Psoas muscle (tissue), 8 donors: ENCODE data around the gene SMCO4. TPM values are rescaled to one million over a fixed set of nuclear protein-coding genes. Genes with fewer than 3 reads are reported as not detected.

ENCODE experiments used
- ATAC-seq, 4 donors: fragments of 200-7000 bp; cut with Tn5 transposase; one replicate each; pipeline ENCODE4 v1.9.1; 2020; ENCODE audit warnings: moderate library complexity in 3 of 4, mild to moderate bottlenecking in 2 of 4
- DNase-seq, 2 donors: peaks; one replicate each; pipeline ENCODE4 v3.0.0-alpha.2; 2020
- H3K27ac ChIP-seq: fragments of 200-600 bp; one replicate; pipeline ENCODE4 v1.8.0; 2022
- H3K27me3 ChIP-seq, 3 donors: fragments of 200-600 bp in 1 of 3; one replicate each; pipeline versions ENCODE4 v1.6.1 to v1.8.0; 2013 to 2022; ENCODE audit warnings: low read length in 2 of 3, mild to moderate bottlenecking in 2 of 3, moderate library complexity in 1 of 3; ENCODE audit not compliant: insufficient read depth in 3 of 3
- H3K36me3 ChIP-seq, 2 donors: fragments of 200-600 bp in 1 of 2; one replicate each; pipeline versions ENCODE4 v1.6.1 to v1.8.0; 2013 to 2022; ENCODE audit warnings: low read depth in 1 of 2, mild to moderate bottlenecking in 1 of 2, moderate library complexity in 1 of 2; ENCODE audit not compliant: insufficient read depth in 1 of 2
- H3K4me1 ChIP-seq: fragments of 200-600 bp; one replicate; pipeline ENCODE4 v1.8.0; 2022
- H3K4me3 ChIP-seq: fragments of 200-600 bp; one replicate; pipeline ENCODE4 v1.8.0; 2022; ENCODE audit warnings: mild to moderate bottlenecking
- H3K9me3 ChIP-seq: fragments of 200-600 bp; one replicate; pipeline ENCODE4 v1.8.0; 2022
- WGBS, 3 donors: extraction: QIAGEN DNeasy Blood & Tissue Kit; methylation state at CpG; one replicate each; pipeline versions ENCODE4 v1.1.6 to v1.1.7; 2013; 5-methylcytosine and 5-hydroxymethylcytosine counted together
- intact Hi-C, 2 donors: fragments of 100-400 bp; cut with DNase I; formaldehyde crosslinking; loops; one replicate each; pipeline versions ENCODE4 v1.11.0 to v1.14.2; 2022
- polyA plus RNA-seq, 3 donors: library from polyadenylated mRNA; stranded (reverse); fragments of 200-250 nt; gene quantifications; one replicate each; pipeline ENCODE4 v1.2.3, GENCODE V29; 2013
- total RNA-seq, 4 donors: library from RNA; stranded (reverse); fragmentation: NEBNext Ultra II Directional in 2 of 4; extraction: Animal tissue kit (Norgen Biotek cat#: 25700) in 2 of 4; gene quantifications; one replicate each; pipeline versions ENCODE4 v1.2.1 to v1.2.4, GENCODE V29; 2021 to 2023
- TF ChIP-seq, protein P1 (sequence below): fragments of 200-600 bp; IDR thresholded peaks from one replicate; pipeline ENCODE4 v1.8.0; 2022; ENCODE audit warnings: antibody characterized with exemption
- donor health status: healthy with polysubstance abuse.
- donor health status: DM: no; HTN: no; CAD: no; lungs with moderate emphysema.
- donor health status: Bipolar disorder and iron deficiency.
- donor health status: healthy.
- donor health status: DM: yes; HTN: yes; CAD: no.
- donor health status: DM: no; HTN: no; CAD: no.
- donor health status: DM: no; HTN: no; CAD: no.
- donor health status: DM: yes; HTN: yes; CAD: no.

SMCO4 gene
- total and polyA plus RNA-seq, 7 donors = 3.5 to 21.8 (median 8.6) TPM

GRCh38 chr11:93563857-93564256 lies 20.7 kb upstream of the SMCO4 start:
- DNase-seq = no peak
- ATAC-seq = no peak
- H3K27ac ChIP-seq = no peak overlapping the region
- H3K27me3 ChIP-seq = no peaks in the 10 kb centered on the region
- no peaks in the 10 kb centered on the region for H3K9me3 ChIP-seq
- TF ChIP-seq, protein P1, sequence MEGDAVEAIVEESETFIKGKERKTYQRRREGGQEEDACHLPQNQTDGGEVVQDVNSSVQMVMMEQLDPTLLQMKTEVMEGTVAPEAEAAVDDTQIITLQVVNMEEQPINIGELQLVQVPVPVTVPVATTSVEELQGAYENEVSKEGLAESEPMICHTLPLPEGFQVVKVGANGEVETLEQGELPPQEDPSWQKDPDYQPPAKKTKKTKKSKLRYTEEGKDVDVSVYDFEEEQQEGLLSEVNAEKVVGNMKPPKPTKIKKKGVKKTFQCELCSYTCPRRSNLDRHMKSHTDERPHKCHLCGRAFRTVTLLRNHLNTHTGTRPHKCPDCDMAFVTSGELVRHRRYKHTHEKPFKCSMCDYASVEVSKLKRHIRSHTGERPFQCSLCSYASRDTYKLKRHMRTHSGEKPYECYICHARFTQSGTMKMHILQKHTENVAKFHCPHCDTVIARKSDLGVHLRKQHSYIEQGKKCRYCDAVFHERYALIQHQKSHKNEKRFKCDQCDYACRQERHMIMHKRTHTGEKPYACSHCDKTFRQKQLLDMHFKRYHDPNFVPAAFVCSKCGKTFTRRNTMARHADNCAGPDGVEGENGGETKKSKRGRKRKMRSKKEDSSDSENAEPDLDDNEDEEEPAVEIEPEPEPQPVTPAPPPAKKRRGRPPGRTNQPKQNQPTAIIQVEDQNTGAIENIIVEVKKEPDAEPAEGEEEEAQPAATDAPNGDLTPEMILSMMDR = no peak
- H3K36me3 ChIP-seq = no peaks in the 10 kb centered on the region
- H3K4me3 ChIP-seq = no peak overlapping the region
- H3K4me1 ChIP-seq = peaks cover 21% of the 10 kb centered on the region
- intact Hi-C loops = no loop called here

DNA sequence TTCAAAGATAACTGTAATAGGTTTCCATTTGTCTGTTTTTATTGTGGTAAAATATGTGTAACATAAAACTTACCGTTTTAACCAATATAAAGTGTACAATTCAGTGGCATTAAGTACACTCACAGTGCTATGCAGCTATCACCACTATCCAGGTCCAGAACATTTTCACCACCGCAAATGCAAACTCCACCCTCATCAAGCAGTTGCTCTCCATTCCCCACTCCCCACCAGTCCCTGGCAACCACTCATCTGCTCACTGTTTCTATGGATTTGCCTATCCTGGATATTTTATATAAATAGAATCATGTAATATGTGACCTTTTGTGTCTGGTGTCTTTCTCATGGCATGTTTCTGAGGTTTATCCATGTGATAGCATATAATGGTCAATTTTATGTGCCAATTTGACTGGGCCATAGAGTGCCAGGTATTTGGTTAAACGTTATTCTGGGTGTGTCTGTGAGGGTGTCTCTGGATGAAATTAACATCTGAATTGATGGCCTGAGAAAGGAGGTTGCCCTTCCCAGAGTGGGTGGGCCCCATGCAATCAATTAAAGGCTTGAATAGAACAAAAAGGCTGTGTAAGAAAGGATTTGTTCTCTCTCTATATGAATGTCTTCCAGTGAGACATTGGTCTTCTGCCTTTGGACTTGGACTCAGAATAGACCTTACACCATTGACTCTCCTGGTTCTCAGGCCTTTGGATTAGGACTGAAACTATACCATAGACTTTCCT lies 17.2 kb upstream of the SMCO4 start:
- 53 to 62% (median 60%) methylated on average over 3 of the region's 3 CpGs for WGBS, 3 donors

DNA sequence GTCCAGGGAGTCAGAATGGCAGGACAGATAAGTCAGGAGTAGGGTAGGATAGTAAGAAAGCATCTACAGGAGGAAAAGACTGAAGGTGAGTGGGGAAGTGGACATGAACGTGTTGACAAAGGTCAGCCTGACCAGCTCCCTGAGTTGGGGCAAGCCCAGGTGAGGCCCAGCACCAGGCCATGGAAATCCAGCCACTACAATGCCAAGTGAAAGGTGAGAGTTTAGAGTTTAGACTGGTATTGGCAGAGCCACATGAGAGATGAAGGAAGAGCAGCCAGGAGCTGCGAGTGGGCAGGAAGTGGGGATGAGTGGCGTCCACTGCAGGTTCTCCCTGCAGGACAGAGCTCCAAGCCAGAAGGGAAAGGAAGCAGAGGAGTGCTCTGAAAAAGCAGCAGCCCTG lies 16.5 kb upstream of the SMCO4 start:
- no peak for ATAC-seq
- 27 to 31% (median 30%) methylated on average over 3 of the region's 3 CpGs for WGBS, 3 donors
- no peaks in the 10 kb centered on the region for H3K36me3 ChIP-seq

More for the DNA sequence above, 17.2 kb upstream of the SMCO4 start:
- intact Hi-C loops = no loop called here
- Histone ChIP-seq H3K27me3 (no peaks in the 10 kb centered on the region), H3K9me3 (no peaks in the 10 kb centered on the region), H3K36me3 (no peaks in the 10 kb centered on the region), H3K27ac (no peak overlapping the region), H3K4me1 (peaks cover 4% of the 10 kb centered on the region), H3K4me3 (no peak overlapping the region)
- TF ChIP-seq, protein P1 = no peak
- ATAC-seq = no peak
- DNase-seq = no peak

GRCh38 chr11:93552874-93553273 lies 9.7 kb upstream of the SMCO4 start:
- WGBS, 3 donors = 84 to 94% (median 87%) methylated on average over 1 of the region's 1 CpG
- H3K9me3 ChIP-seq = no peaks in the 10 kb centered on the region
- H3K4me3 ChIP-seq = no peak overlapping the region
- ATAC-seq (no peak), DNase-seq (no peak)
- intact Hi-C loops = no loop called here
- no peaks in the 10 kb centered on the region for H3K27me3 ChIP-seq
- no peak overlapping the region for H3K27ac ChIP-seq
- TF ChIP-seq, protein P1 = no peak
- H3K4me1 ChIP-seq = no peaks in the 10 kb centered on the region
- H3K36me3 ChIP-seq = no peaks in the 10 kb centered on the region

More for the DNA sequence above, 16.5 kb upstream of the SMCO4 start:
- H3K4me3 ChIP-seq = no peak overlapping the region
- no peak for DNase-seq
- H3K27me3 ChIP-seq = no peaks in the 10 kb centered on the region
- no peaks in the 10 kb centered on the region for H3K9me3 ChIP-seq
- H3K27ac ChIP-seq = no peak overlapping the region
- H3K4me1 ChIP-seq = no peaks in the 10 kb centered on the region
- TF ChIP-seq, protein P1 = no peak
- intact Hi-C loops = no loop called here

DNA sequence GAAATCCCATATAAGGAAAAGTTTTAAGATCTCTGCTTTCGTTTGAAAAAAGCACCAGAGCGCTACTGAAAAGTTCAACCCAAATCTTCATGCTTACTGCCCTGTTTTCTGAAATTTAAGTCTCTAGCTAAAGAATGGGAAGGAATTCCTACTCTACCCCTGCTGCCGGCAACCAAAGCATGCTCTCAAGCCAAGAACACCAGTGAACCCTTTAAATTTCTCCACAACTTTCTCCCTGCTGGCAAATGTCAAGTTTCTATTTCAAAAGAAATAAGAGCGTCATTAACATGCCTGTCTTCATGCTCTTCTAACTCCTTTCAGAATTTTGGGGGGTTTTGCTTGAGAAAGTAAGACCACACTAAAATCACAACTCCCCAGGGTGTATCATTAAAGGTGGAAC lies 6.8 kb upstream of the SMCO4 start:
- DNase-seq (no peak), ATAC-seq (no peak)
- H3K27ac ChIP-seq = no peak overlapping the region
- H3K36me3 ChIP-seq = no peaks in the 10 kb centered on the region
- H3K27me3 ChIP-seq = no peaks in the 10 kb centered on the region
- TF ChIP-seq, protein P1 = no peak
- H3K4me3 ChIP-seq = no peak overlapping the region
- WGBS, 3 donors = 68 to 72% (median 68%) methylated on average over 4 of the region's 4 CpGs
- H3K4me1 ChIP-seq = no peaks in the 10 kb centered on the region
- no peaks in the 10 kb centered on the region for H3K9me3 ChIP-seq
- intact Hi-C loops = no loop called here
